ENCODE measurements around the gene CDC42EP1. TPM values are rescaled to one million over a fixed set of nuclear protein-coding genes. Genes with fewer than 3 reads are reported as not detected.

Gene CDC42EP1
- total and polyA plus RNA-seq, 8 donors: 68.8 to 139 (median 88.3) TPM

DNA sequence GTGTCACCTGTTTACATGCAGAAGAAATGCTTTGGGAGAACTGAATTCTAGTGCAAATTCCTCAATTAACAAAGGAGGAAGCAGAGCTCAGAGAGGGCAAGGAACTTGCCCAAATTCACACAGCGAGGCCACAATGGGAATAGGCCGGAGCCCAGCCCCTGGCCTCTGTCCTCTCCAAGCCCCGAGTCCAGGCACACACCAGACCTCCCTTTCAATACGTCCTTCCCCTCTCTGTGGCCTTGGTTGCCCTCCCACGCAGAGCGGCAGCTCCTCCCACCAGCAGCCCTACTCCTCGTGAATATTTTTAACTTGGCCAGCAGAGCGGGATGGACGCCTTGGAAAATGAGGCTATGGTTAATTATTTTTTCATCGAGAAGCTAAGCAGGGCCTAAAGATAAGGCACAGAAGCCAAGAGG is 39.5 kb upstream of the CDC42EP1 start:
- H3K4me1 ChIP-seq: peaks cover 0 to 3% (median 0%) of the 10 kb centered on the region in 3 donors
- H3K4me3 ChIP-seq: no peak overlapping the region
- intact Hi-C loops (cut with DNase I): no loop called here
- FAIRE-seq (no peak), DNase-seq (peak in 1 of 6 donors; percentile 36), ATAC-seq (no peak)
- no peak overlapping the region for H3K27ac ChIP-seq
- TF ChIP-seq, protein P1, sequence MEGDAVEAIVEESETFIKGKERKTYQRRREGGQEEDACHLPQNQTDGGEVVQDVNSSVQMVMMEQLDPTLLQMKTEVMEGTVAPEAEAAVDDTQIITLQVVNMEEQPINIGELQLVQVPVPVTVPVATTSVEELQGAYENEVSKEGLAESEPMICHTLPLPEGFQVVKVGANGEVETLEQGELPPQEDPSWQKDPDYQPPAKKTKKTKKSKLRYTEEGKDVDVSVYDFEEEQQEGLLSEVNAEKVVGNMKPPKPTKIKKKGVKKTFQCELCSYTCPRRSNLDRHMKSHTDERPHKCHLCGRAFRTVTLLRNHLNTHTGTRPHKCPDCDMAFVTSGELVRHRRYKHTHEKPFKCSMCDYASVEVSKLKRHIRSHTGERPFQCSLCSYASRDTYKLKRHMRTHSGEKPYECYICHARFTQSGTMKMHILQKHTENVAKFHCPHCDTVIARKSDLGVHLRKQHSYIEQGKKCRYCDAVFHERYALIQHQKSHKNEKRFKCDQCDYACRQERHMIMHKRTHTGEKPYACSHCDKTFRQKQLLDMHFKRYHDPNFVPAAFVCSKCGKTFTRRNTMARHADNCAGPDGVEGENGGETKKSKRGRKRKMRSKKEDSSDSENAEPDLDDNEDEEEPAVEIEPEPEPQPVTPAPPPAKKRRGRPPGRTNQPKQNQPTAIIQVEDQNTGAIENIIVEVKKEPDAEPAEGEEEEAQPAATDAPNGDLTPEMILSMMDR (IDR thresholded peaks at IDR 0.05): no peak
- H3K36me3 ChIP-seq: no peaks in the 10 kb centered on the region
- 32 to 40% methylated on average over 10 of the region's 10 CpGs for WGBS, 2 donors
- H3K9me3 ChIP-seq: no peaks in the 10 kb centered on the region
- no peaks in the 10 kb centered on the region for H3K27me3 ChIP-seq

DNA sequence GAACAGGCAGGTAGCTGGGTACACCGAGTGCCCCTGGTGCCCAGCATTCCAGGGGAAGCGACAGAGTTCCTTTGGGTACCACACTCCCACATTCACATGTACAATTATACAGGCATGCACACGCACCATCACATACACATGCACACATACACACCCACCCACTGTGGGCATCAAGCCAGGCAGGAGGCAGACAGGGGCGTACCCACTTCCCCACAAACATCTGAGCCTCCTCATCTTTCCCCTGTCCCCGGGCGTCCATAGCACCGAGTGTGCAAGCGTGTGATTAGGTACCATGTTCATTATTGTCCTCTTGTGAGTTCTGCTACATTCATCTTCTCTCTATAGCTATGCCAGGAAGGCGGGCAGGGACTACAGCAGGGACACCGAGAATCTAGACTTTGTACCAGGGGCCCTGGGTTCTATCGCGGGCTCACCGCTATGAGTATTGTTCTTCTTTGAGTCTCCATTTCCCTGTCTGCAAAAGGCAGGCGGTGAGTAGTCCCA is 39.0 kb upstream of the CDC42EP1 start:
- no peaks in the 10 kb centered on the region for H3K9me3 ChIP-seq
- no peaks in the 10 kb centered on the region for H3K36me3 ChIP-seq
- no peaks in the 10 kb centered on the region for H3K27me3 ChIP-seq
- ATAC-seq (no peak), FAIRE-seq (no peak), DNase-seq (peak in 1 of 6 donors; percentile 24)
- H3K4me3 ChIP-seq: no peak overlapping the region
- TF ChIP-seq, protein P1 (IDR thresholded peaks at IDR 0.05): no peak
- 68 to 72% methylated on average over 14 of the region's 14 CpGs for WGBS, 2 donors
- peaks cover 0 to 3% (median 0%) of the 10 kb centered on the region in 3 donors for H3K4me1 ChIP-seq
- H3K27ac ChIP-seq: no peak overlapping the region
- intact Hi-C loops (cut with DNase I): no loop called here

DNA sequence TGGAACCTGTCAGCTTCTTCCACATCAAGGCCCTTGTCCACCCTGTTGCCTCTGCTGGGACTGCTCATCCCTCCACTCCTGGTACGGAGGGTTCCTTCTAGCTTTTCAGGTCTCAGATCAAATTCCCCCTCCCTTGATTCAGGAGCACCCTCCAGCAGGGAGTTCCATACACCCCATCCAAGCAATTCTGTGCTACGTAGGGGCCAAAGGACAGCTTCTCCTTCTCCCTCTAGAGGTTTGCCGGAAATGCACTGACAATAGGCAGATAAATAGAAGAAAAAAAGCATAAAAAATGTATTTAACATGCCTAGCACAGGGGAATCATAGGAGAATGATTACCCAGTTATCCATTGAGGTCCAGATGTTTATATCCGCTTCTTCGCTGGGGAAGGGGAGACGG is 37.8 kb upstream of the CDC42EP1 start:
- FAIRE-seq (no peak), ATAC-seq (no peak), DNase-seq (no peak)
- H3K36me3 ChIP-seq: no peaks in the 10 kb centered on the region
- H3K27ac ChIP-seq: no peak overlapping the region
- no peaks in the 10 kb centered on the region for H3K9me3 ChIP-seq
- no peaks in the 10 kb centered on the region for H3K27me3 ChIP-seq
- H3K4me3 ChIP-seq: no peak overlapping the region
- no peaks in the 10 kb centered on the region for H3K4me1 ChIP-seq
- TF ChIP-seq, protein P1 (IDR thresholded peaks at IDR 0.05): no peak
- WGBS, 2 donors: 90 to 95% methylated on average over 6 of the region's 6 CpGs
- intact Hi-C loops (cut with DNase I): no loop called here

DNA sequence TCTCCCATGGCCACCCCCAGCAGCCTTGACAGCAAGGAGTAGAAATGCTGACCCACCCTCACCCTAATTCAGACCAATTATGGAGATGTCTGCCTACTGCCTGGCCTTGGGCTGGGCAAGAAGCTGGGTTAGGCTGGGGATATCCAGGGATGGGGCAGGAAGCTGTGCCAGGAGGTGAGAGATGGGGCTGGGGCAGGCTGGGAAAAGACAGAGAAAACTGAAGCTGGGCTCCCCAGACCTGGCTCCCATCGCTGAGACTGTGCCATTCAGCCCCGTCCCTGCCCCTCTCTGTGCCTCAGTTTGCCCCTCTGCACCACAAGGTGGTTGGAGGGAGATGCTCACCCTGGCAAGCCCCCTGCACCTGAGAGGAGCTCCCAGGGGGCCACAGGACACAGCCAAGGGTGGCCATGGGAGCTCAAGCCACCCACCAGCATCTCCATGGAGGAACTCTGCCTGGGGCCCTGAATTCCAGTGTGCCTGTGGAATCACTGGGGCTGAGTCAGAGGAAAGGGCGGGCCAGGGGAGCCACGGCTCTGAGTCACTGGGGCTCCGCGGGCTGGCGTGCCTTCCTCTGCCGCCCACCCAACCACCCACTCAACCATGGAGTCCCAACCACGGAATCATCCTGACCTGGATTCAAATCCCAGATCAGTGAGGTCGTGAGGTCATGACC is 35.1 kb upstream of the CDC42EP1 start:
- 71 to 80% methylated on average over 10 of the region's 10 CpGs for WGBS, 2 donors
- H3K4me1 ChIP-seq: peaks cover 0 to 5% (median 0%) of the 10 kb centered on the region in 3 donors
- H3K27me3 ChIP-seq: no peaks in the 10 kb centered on the region
- intact Hi-C loops (cut with DNase I): no loop called here
- no peak overlapping the region for H3K27ac ChIP-seq
- no peak for FAIRE-seq
- peak in 3 of 4 donors; percentile 26 to 58 (median 58) for ATAC-seq
- no peak overlapping the region for H3K4me3 ChIP-seq
- H3K36me3 ChIP-seq: no peaks in the 10 kb centered on the region
- TF ChIP-seq, protein P1 (IDR thresholded peaks at IDR 0.05): no peak
- H3K9me3 ChIP-seq: no peaks in the 10 kb centered on the region
- DNase-seq: peak in 1 of 6 donors; percentile 38

DNA sequence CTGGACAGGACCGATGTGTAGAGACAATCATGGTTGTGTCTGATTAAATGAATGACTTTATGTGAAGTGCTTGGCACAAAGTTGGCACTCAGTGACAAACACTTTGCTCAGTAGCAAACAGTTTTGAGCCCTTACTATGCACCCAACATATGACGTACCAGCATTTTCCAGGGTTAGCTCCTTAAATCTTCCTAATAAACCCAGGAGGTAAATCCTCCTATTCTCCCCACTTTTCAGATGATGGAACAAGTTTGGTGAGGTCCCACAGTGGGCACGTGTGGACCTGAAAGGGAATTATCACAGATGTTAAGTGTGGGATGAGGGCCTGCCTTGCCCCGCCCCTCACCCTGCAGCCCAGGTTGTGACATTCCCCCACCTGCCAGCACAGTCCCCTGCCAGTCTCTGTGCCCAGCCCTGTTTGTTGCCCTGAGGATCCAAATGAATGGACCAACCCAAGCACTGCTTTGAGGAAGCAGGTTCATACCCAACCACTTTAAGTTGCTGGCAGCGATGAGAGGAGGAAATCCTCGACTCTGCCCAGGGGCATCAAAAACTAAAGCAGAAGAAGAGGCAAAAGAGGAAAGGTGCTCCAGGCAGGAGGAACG is 34.4 kb upstream of the CDC42EP1 start:
- Histone ChIP-seq H3K27ac (no peak overlapping the region), H3K27me3 (no peaks in the 10 kb centered on the region), H3K4me3 (no peak overlapping the region), H3K36me3 (no peaks in the 10 kb centered on the region), H3K4me1 (peaks cover 0 to 5% (median 0%) of the 10 kb centered on the region in 3 donors), H3K9me3 (no peaks in the 10 kb centered on the region)
- ATAC-seq (no peak), FAIRE-seq (no peak), DNase-seq (peak in 1 of 6 donors; percentile 13)
- 66 to 68% methylated on average over 7 of the region's 7 CpGs for WGBS, 2 donors
- intact Hi-C loops (cut with DNase I): no loop called here
- TF ChIP-seq, protein P1 (IDR thresholded peaks at IDR 0.05): no peak
